Stimulated activated CD4-positive, alpha-beta T cell treated with anti-CD3 and anti-CD28 coated beads, Interleukin-1b, Interleukin-23, amount 100 ng/mL, for 24 hours (primary cell): ENCODE results near the gene SLC25A33.
"Not testable (repeated sequence)": the region's sequence is repeated elsewhere in the genome, so short reads cannot be mapped to it uniquely, and the experiment has no call there.

Experiments used
- DNase-seq, 4 experiments: peaks; one replicate each; pipeline ENCODE4 v3.0.0-alpha.2; 2020; ENCODE audit warnings: low read depth in 4 of 4, low spot score in 1 of 4

SLC25A33 gene

GRCh38 chr1:9618909-9619679 is 79.8 kb downstream of the SLC25A33 start:
- DNase-seq, result no peak

- DNase-seq, result no peak
These were observed 81.8 kb downstream of the SLC25A33 start for GRCh38 chr1:9621032-9621431.

- DNase-seq, result no peak
These were observed 84.8 kb downstream of the SLC25A33 start for GRCh38 chr1:9624081-9624480.

GRCh38 chr1:9625030-9625429 is 85.8 kb downstream of the SLC25A33 start:
- DNase-seq, result not testable (repeated sequence)

GRCh38 chr1:9626201-9626608 is 86.9 kb downstream of the SLC25A33 start:
- no peak for DNase-seq

GRCh38 chr1:9628541-9629444 is 89.5 kb downstream of the SLC25A33 start:
- DNase-seq, result peak in 2 of 4 experiments; percentile 30 to 65

- DNase-seq, result peak in 2 of 4 experiments; percentile 60 to 73
These were observed 90.4 kb downstream of the SLC25A33 start for GRCh38 chr1:9629445-9630201.

GRCh38 chr1:9630331-9631111 is 91.3 kb downstream of the SLC25A33 start:
- no peak for DNase-seq

- DNase-seq, result no peak
These were observed 92.3 kb downstream of the SLC25A33 start for GRCh38 chr1:9631613-9632012.

- no peak for DNase-seq
These were observed 94.2 kb downstream of the SLC25A33 start for GRCh38 chr1:9633493-9633892.

- DNase-seq, result no peak
These were observed 95.3 kb downstream of the SLC25A33 start for GRCh38 chr1:9634582-9634981.
